Stimulated activated CD4-positive, alpha-beta T cell treated with anti-CD3 and anti-CD28 coated beads, Interleukin-2, amount 100 ng/mL, for 4 hours (primary cell): Measurements from ENCODE around the gene HSFX4.
"Not testable (repeated sequence)": the region's sequence is repeated elsewhere in the genome, so short reads cannot be mapped to it uniquely, and the experiment has no call there.

Source experiments
- DNase-seq: peaks from one replicate; pipeline ENCODE4 v3.0.0-alpha.2; 2020; ENCODE audit warnings: low read depth

Gene HSFX4, protein sequence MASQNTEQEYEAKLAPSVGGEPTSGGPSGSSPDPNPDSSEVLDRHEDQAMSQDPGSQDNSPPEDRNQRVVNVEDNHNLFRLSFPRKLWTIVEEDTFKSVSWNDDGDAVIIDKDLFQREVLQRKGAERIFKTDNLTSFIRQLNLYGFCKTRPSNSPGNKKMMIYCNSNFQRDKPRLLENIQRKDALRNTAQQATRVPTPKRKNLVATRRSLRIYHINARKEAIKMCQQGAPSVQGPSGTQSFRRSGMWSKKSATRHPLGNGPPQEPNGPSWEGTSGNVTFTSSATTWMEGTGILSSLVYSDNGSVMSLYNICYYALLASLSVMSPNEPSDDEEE

DNA sequence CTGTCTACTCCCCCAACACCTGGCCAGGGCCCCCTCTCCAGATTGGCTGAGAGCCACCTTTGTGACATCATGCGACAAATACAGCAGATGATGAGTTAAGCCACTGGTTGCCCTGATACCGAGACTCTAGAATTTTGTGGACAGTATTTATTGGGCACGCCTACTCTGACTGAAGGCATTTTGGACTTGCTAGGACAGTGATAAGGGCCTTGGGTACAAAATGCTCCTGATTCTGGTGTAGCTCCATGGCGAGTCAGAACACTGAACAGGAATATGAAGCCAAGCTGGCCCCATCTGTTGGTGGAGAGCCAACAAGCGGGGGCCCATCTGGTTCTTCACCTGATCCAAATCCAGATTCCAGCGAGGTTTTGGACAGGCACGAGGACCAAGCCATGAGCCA is at the start of gene HSFX4:
Gene HSFX4, plus strand, starts transcription at position 174 of the 400 bp plus-strand sequence. Its CDS starts 72 bp downstream, at position 246.
- DNase-seq, result not testable (repeated sequence)

DNA sequence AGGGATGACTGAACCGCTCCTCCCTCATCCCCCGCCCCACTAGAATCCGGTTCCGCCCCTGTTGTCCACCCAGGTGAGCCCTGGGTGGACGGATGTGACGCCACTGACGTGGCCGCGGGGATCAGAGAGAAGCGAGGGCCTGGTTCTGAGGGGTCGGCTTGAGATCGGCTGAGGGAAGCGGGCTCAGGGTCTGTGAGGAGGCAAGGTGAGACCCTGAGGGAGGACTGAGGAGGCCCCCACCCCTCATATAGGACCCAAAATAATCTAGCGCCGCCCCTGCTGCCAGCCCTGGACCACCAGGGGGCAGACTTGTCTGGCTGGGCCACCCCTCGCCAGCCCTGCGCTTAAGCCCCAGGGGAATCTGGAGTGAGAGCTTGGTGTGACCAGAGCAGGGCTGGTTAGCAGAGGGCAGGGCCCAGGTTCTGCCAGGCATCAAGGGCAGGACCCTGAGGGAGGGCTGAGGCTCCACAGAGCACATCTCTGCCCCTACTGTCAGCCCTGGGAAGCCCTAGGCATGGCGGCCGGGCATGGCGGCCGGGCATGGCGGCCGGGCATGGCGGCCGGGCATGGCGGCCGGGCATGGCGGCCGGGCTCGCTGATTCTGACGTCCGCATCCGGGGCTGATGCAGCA is 48.2 kb upstream of the HSFX4 start, which contains the start of gene MAGEA8:
Gene MAGEA8, plus strand, starts transcription at position 103 of the 631 bp plus-strand sequence. CDS start 3,090 bp downstream, outside the sequence.
- no peak for DNase-seq

DNA sequence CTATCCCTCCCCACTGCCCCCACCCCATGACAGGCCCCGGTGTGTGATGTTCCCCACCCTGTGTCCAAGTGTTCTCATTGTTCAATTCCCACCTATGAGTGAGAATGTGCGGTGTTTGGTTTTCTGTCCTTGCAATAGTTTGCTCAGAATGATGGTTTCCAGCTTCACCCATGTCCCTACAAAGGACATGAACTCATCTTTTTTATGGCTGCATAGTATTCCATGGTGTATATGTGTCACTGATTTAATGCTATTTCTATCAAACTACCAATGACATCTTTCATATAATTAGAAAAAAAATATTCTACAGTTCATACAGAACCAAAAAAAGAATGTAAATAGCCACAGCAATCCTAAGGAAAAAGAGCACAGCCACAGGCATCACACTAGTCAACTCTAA is 38.5 kb upstream of the HSFX4 start:
- not testable (repeated sequence) for DNase-seq

DNA sequence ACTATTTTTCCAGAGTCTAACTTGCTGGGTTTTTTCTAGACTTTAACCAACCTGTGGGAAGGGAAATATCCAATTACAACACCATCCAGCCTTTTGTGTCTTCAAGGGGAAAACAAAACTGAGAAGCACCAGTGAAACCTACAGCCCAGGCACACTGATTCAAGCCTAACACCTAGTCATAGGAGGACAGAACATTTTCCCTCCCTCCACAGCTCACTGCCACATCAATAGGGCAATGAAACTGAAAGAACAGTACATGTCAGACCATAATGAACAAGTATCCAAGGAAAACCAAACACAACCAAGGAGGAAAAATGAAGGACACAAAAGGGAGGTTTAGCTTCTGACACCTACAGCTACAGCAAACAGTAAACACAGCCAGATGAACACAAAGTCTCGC is 30.8 kb upstream of the HSFX4 start:
- no peak for DNase-seq

DNA sequence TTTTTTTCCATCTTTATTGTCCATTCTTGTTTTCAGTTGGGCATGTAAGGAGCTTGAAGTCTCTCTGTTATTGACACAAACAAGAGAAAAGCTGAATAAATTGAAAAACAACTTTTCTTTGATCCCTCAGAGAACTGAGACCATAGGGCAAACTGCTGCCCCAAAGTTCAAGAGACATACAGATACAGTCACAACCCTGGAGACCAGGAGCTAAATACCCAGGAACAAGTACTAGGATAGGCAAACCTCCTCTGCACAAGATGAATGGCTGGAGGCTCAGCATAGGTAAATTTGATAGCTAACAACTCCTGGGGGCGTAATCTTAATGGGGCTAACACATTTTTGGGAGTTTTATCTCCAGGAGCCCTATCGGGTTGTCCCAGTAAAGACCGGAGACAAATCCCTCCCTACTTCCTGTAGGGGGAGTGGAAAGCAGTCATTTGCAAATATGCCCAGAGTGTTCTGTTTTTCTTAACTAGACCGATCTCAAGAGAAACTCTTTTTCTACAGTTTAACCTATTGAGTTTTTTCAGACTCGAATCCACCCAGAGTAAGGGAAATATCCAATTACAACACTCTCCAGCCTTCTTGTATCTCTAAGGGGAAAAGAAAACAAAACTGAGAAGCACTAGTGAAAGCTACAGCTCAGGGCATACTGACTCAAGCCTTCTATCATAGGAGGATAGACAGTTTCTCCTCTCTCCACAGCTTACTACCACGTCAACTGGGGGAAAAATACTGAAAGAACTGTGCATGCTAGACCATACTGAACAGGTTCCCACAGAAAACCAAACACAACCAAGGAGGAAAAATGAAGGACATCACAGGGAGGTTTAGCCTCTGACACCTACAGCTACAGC is 25.3 kb upstream of the HSFX4 start:
- no peak for DNase-seq

DNA sequence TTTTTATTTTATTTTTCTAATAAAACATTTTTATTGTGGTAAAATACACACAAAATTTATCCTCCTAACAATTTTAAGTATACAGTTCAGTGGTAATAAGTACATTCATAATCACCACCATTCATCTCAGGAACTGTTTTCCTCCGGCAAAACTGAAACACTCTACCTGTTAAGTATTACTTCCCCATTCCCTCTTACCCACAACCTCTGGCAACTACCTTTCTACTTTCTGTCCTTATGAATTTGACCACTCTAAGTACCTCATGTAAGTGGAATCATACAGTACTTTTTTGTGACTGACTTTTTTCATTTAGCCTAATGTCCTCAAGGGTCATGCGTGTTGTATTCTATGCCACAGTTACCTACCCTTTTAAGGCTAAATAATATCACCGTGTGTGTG is 21.1 kb upstream of the HSFX4 start:
- no peak for DNase-seq

DNA sequence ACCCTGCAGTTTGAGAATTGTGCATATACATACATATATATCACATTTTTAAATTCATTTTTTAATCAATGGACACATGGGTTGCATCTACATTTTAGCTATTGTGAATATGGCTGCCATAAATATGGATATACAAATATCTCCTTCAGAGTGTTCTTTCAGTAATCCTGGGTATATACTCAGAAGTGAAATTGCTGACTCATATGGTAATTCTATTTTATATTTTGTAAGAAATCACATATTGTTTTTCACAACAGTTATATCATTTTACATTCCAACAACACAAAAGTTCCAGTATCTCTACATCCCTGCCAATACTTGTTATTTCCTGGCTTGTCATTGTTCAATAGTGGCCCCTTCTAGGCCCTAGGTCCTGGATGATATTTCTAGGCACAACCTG is 20.6 kb upstream of the HSFX4 start:
- DNase-seq, result no peak

DNA sequence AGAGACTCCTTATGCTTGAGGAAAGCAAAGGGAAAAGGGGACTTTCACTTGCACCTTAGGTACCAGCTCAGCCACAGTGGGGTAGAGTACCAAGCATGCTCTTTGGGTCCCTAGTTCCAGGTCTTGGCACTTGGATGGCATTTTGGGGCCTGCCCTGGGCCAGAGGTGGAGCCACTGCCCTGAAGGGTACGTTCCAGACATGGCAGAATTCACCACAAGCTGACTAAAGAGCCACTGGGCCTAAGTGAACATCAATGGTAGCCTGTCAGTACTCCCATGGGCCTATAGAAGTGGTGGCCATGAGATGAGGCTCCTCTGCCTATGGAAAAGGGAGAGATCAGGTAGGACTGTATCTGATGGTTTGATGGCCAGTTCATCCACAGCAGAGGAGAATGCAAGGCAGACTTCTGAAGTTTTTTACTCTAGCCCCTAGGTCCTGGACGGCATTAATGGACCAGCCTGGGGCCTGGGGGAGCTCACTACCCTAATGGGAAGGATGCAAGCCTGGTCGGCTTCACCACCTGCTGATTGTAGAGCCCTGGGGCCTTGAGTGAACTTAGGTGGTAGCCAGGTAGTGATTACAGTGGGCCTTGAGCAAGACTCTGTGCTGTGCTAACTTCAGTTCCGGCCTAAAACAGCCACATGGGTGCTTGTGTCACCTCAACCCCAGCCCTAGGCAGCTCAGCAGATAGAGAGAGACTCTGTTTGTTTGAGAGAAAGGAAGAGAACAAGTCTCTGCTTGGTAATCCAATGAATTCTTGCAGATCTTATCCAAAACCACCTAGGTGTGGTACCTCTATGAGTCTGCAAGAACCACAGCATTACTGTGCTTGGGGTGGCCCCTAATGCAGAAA is 19.8 kb upstream of the HSFX4 start:
- DNase-seq, result no peak

DNA sequence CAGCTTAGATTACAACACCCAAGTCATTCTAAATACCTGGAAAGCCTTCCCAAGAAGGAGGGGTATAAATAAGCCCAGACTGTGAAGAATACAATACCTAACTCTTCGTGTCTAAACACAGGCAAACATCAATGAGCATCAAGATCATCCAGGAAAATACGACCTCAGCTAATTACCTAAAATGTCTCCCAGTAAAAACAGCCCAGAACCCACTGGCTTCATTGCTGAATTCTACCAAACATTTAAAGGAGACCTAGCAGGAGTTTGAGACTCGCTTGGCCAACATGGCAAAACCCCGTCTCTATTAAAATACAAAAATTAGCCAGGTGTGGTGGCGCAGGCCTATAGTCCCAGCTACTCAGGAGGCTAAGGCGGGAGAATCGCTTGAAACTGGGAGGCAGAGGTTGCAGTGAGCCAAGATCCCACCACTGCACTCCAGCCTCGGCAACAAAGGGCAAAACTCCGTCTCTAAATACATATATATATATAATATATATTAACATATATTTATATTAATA is 19.1 kb upstream of the HSFX4 start:
- no peak for DNase-seq

DNA sequence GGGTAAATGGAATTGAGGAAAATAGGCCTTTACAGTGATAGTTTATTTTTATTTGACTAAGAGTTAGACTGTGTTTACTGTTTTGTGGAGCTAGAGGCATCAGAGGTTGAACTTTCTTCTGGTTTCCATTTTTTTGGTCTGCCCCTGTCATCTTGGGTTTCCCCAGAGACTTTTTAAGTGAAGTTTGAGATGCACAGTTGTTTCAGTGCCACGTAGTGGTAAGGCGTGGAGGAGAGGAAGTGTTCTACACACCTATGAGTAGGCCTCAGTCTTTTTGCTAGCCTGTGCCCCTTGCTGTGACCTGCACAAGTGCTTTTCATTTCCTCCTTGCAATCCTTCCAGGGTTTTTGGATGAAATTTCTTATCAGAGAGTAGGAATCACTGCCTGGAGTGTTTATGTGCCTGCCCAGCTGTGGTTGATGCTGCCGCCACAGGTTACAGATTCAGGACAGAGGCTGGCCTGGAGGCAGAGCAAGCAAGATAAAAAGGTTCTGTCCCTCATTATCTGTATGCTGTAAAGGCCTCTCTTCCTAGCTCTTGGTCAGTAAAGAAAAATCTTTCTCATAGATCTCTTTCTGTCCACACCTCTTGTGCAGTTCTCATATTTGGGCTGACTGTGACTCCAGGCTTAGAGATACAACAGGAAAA is 12.5 kb upstream of the HSFX4 start:
- no peak for DNase-seq

DNA sequence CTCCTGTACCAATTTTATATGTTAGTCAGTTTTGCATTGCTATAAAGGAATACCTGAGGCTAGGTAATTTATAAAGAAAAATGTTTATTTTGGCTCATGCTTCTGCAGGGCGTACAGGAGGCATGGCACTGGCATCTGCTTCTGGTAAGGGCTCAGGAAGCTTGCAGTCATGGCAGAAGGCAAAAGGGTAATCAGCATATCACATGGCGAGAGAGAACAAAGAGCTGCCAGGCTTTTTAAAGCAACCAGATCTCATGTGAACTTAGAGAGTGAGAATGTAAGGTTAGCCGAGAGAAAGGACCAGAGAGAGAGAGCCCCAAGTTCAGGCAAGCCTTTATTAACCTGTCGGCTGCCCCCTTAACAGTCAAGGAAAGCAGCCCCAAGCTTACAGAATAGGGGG is 5.5 kb upstream of the HSFX4 start:
- DNase-seq, result not testable (repeated sequence)

DNA sequence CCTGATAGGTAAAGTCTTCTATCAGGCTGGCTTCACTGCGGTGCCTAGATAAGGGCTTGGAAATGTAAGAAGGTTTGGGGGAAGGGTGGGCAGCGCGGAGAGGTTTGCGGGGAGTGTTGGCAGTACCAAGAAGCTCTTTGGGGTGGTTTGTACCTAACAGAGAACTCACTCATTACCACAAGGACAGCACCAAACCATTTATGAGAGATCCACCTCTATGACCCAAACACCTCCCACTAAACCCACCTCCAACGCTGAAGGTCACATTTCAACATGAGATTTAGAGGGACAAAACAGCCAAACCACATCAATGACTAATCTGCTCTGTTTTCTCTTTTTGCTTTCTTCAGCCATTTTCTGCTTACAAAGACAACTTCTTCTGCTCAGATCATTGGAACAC is 4.9 kb upstream of the HSFX4 start:
- not testable (repeated sequence) for DNase-seq

DNA sequence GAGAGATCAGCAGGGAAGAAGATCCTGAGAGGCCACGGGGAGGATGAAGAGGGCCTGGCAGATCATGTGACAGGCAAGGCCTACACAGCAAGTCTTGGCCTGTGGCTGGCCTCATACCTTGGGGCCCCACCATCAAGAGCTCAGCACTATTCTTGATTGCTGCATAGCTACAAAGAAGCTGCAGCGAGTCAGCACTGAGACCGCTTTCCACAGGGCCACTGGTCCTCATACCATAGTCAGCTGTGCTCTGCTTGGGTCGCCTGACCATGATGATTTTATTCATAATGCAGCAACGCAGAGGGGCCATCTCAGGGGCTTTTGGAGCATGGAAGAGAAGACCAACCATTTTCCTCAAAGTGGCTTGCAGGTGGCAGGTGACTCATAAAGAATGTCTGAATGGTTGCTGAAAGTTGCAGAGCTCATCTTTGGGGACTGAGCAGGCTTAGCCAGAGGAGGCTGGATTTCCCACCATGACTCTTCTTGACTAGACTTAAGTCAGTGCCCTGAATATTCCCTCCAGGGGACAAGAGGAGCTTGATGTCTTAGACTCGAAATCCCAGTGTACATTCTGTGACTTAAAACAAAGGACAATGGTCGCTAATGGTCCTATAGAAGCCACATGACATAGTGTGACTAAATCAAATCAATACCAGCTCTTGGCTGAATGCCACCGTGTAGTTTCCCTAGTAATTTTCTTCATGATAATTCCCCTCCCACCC is 2.0 kb upstream of the HSFX4 start:
- not testable (repeated sequence) for DNase-seq

DNA sequence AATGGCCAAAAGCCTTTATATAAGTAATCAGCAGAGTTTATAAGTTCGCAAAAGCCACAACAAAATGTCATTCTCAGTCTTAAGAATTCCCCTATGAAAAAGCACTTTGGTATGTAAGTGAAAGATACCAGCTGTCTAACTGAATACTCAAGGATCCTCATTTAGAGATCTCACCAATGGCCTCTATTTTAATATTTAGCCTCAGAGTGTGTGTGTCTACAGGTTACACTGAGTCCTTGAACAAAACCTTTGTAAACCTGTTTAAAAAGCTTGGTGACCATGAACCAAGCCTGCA is 1.5 kb upstream of the HSFX4 start:
- DNase-seq, result not testable (repeated sequence)

DNA sequence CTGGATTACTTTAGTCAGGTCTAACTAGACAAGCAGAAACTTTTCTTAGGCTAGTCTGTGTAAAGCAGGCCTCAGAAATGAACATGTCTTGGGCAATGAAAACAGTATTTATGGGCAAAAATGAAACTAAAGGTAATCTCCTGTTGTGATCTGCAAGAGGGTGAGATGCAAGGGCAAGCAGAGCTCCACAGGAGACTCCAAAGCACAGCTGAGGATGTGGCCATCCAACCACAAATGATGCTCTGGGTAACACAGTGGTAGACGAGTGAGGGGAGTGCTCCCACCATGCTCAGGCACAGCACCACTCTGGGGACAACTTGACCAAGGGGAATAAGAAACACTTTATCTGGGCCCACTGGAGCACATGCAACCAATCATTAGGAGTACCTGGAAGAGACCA is 738 bp upstream of the HSFX4 start:
- DNase-seq, result not testable (repeated sequence)

DNA sequence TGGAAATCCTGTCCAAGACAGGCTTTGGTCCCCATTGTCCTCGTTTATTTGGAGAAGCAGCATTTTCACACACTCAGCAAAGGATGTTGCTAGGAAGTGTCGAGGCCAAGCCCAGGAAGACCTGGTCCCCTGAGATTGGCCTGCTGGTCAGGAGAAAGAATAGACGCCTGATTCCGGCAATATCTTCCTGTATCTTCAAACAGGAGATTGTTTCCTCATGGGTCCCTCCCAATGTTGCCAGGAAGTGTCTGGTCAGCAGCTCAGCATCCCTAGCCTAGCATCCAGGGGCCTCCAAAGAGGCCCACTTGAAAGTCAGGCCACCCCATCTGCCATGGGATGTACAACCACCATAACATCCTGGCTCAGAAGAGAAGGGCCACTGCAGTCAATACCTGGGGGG is 2.0 kb downstream of the HSFX4 start:
- not testable (repeated sequence) for DNase-seq

DNA sequence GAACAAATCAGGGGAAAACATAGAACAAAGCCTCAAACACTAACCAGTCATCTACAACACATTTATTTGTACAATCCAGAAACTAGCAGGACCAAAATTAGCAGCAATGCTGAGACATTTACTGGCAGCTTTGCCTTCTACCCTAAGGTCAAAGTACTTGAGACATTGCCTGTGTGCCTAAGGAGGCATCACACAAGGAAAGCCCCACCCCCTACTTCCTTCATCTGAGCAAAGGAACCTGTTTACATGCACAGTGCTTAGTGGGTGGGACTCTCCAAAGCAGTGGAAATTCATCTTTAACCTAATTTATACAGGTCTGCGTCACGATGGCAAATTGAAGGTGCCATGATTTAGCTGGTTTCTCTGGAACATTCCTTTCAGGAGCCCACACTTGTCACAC is 2.8 kb downstream of the HSFX4 start:
- not testable (repeated sequence) for DNase-seq

DNA sequence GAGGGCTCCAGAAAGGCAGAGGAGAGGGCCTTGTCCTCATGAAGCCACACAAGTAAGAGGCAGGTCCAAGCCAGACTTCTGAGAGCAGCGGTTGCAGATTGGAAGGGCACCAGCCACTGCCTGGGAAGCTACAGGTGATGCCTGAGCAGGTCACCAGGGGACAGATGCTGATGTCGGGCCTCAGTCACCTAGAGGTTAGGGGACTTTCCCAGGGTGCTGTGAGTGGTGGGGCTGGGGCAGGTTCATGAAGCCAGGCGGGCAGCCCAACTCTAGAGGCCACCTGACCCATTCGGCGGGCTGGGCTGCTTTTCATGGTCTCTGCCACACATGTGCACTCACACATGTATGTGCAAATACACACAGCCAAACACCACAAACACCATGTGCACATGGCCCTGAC is 3.6 kb downstream of the HSFX4 start:
- DNase-seq, result not testable (repeated sequence)

DNA sequence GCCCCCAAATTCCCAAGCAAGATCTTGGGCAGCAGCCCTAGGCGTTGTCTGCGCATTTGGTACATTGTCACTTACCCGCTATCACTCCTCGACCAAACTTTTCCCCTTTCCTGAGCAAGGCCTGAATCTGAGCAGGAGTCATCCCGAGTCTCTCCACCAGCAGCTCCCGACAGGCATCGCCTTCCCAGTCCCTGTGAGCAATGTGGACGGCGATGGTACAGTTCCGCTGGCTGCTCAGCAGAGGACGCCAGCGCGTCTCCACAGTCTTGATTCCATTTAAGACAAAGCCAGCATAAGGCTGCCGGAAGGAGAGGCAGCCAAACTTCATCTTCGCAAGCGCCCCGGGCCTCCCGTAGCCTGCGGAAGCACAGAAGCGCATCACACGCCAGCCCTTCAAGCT is 4.2 kb downstream of the HSFX4 start:
- not testable (repeated sequence) for DNase-seq

DNA sequence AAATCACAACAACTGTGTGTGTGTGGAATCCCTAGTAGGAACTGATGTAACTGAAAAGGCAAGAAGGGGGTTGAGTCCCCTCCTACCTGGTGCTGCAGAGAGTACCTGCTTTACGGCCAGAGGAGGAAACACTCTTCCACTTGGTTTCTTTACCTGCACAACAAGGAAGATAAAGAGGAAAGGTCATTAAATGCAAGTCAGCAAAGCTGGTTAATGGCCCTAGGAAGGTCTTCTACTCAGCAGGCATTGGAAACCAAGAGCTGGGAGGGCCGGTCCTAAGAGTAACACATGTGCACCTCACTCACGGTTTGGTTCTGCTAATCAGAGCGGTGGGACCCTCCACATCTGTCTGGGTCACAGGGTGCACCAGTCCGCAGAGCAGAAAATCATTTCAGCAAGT is 8.0 kb downstream of the HSFX4 start:
- DNase-seq, result not testable (repeated sequence)
